SK-N-SH treated with all-trans-retinoic acid at 6 μM for 48 hours (cell line): ENCODE data around the gene TNS3.

Experiments
- OSR1 ChIP-seq: fragments of 250-450 bp; sonication (Bioruptor Pico); IDR thresholded peaks from 2 replicates; pipeline ENCODE4 v1.8.0; 2022; ENCODE audit warnings: moderate library complexity, mild to moderate bottlenecking, inconsistent platforms
- ZFP3 ChIP-seq: fragments of 250-450 bp; sonication (Bioruptor Pico); IDR thresholded peaks from 2 replicates; pipeline ENCODE4 v1.5.0; 2020; ENCODE audit warnings: mild to moderate bottlenecking, moderate library complexity

- TF ChIP-seq ZFP3 (CRISPR knock-in tag) (no peak), OSR1 (CRISPR knock-in tag) (no peak)
Measured at GRCh38 chr7:47361236-47361635, 220.7 kb downstream of the TNS3 start.
